ENCODE results near the gene TNFRSF1B. TPM values are rescaled to one million over a fixed set of nuclear protein-coding genes. Genes with fewer than 3 reads are reported as not detected.

The TNFRSF1B gene
- total RNA-seq, 4 donors from 2014 or later, result 2.1 to 17.5 (median 10.3) TPM

- intact Hi-C loops (cut with DNase I), result no loop called here
- Histone ChIP-seq H3K36me3 (no peaks in the 10 kb centered on the region), H3K27me3 (peaks cover 0 to 46% (median 0%) of the 10 kb centered on the region in 4 donors), H3K9me3 (no peaks in the 10 kb centered on the region), H3K4me1 (peaks cover 16 to 100% (median 57%) of the 10 kb centered on the region in 3 donors), H3K27ac (peak overlapping the region; percentile 25 to 89 (median 77)), H3K4me3 (no peak overlapping the region)
- no peak for TF ChIP-seq POLR2A (IDR thresholded peaks at IDR 0.05)
- TF ChIP-seq, protein P1, sequence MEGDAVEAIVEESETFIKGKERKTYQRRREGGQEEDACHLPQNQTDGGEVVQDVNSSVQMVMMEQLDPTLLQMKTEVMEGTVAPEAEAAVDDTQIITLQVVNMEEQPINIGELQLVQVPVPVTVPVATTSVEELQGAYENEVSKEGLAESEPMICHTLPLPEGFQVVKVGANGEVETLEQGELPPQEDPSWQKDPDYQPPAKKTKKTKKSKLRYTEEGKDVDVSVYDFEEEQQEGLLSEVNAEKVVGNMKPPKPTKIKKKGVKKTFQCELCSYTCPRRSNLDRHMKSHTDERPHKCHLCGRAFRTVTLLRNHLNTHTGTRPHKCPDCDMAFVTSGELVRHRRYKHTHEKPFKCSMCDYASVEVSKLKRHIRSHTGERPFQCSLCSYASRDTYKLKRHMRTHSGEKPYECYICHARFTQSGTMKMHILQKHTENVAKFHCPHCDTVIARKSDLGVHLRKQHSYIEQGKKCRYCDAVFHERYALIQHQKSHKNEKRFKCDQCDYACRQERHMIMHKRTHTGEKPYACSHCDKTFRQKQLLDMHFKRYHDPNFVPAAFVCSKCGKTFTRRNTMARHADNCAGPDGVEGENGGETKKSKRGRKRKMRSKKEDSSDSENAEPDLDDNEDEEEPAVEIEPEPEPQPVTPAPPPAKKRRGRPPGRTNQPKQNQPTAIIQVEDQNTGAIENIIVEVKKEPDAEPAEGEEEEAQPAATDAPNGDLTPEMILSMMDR (IDR thresholded peaks at IDR 0.05), result no peak
- 74 to 76% methylated on average over 7 to 10 of the region's 10 CpGs for WGBS, 2 donors
- DNase-seq, result no peak
Measured at GRCh38 chr1:12180315-12180714, 13.5 kb downstream of the TNFRSF1B start.

- Histone ChIP-seq H3K9me3 (no peaks in the 10 kb centered on the region), H3K36me3 (no peaks in the 10 kb centered on the region), H3K27ac (peak overlapping the region; percentile 25 to 89 (median 77)), H3K4me3 (no peak overlapping the region), H3K4me1 (peaks cover 20 to 100% (median 58%) of the 10 kb centered on the region in 3 donors), H3K27me3 (peaks cover 0 to 46% (median 0%) of the 10 kb centered on the region in 4 donors)
- DNase-seq, result no peak
- 77 to 100% methylated on average over 2 to 5 of the region's 7 CpGs for WGBS, 2 donors
- intact Hi-C loops (cut with DNase I), result no loop called here
- TF ChIP-seq POLR2A (IDR thresholded peaks at IDR 0.05), result no peak
- TF ChIP-seq, protein P1 (IDR thresholded peaks at IDR 0.05), result no peak
Measured at GRCh38 chr1:12180903-12181302, 14.1 kb downstream of the TNFRSF1B start.

GRCh38 chr1:12181568-12181967 lies 14.8 kb downstream of the TNFRSF1B start:
- TF ChIP-seq, protein P1 (IDR thresholded peaks at IDR 0.05), result no peak
- TF ChIP-seq POLR2A (IDR thresholded peaks at IDR 0.05), result no peak
- H3K4me1 ChIP-seq, result peaks cover 24 to 100% (median 65%) of the 10 kb centered on the region in 3 donors
- H3K9me3 ChIP-seq, result no peaks in the 10 kb centered on the region
- 90 to 100% methylated on average over 2 of the region's 7 CpGs for WGBS, 2 donors
- intact Hi-C loops (cut with DNase I), result no loop called here
- H3K27me3 ChIP-seq, result peaks cover 0 to 47% (median 0%) of the 10 kb centered on the region in 4 donors
- DNase-seq, result no peak
- H3K4me3 ChIP-seq, result no peak overlapping the region
- H3K36me3 ChIP-seq, result no peaks in the 10 kb centered on the region
- H3K27ac ChIP-seq, result peak overlapping the region in 3 of 4 donors; percentile 69 to 89 (median 85)

GRCh38 chr1:12182410-12182984 lies 15.7 kb downstream of the TNFRSF1B start:
- DNase-seq, result no peak
- Histone ChIP-seq H3K27ac (peak overlapping the region in 3 of 4 donors; percentile 69 to 89 (median 85)), H3K9me3 (no peaks in the 10 kb centered on the region), H3K4me1 (peaks cover 27 to 100% (median 63%) of the 10 kb centered on the region in 3 donors), H3K36me3 (no peaks in the 10 kb centered on the region), H3K4me3 (no peak overlapping the region), H3K27me3 (peaks cover 0 to 54% (median 0%) of the 10 kb centered on the region in 4 donors)
- 57 to 66% methylated on average over 4 of the region's 4 CpGs for WGBS, 2 donors
- intact Hi-C loops (cut with DNase I), result no loop called here
- TF ChIP-seq POLR2A (IDR thresholded peaks at IDR 0.05), result no peak
- TF ChIP-seq, protein P1 (IDR thresholded peaks at IDR 0.05), result no peak

GRCh38 chr1:12183095-12183794 lies 16.5 kb downstream of the TNFRSF1B start:
- DNase-seq, result no peak
- Histone ChIP-seq H3K36me3 (no peaks in the 10 kb centered on the region), H3K9me3 (no peaks in the 10 kb centered on the region), H3K27me3 (peaks cover 0 to 55% (median 0%) of the 10 kb centered on the region in 4 donors), H3K4me3 (no peak overlapping the region), H3K27ac (peak overlapping the region in 3 of 4 donors; percentile 78 to 89 (median 89)), H3K4me1 (peaks cover 21 to 100% (median 58%) of the 10 kb centered on the region in 3 donors)
- TF ChIP-seq POLR2A (IDR thresholded peaks at IDR 0.05), result no peak
- TF ChIP-seq, protein P1 (IDR thresholded peaks at IDR 0.05), result no peak
- 84 to 87% methylated on average over 3 to 7 of the region's 7 CpGs for WGBS, 2 donors
- intact Hi-C loops (cut with DNase I), result no loop called here
